ENCODE data around the gene DCST2.
"Not testable (repeated sequence)": the region's sequence is repeated elsewhere in the genome, so short reads cannot be mapped to it uniquely, and the experiment has no call there.

DCST2 gene

DNA sequence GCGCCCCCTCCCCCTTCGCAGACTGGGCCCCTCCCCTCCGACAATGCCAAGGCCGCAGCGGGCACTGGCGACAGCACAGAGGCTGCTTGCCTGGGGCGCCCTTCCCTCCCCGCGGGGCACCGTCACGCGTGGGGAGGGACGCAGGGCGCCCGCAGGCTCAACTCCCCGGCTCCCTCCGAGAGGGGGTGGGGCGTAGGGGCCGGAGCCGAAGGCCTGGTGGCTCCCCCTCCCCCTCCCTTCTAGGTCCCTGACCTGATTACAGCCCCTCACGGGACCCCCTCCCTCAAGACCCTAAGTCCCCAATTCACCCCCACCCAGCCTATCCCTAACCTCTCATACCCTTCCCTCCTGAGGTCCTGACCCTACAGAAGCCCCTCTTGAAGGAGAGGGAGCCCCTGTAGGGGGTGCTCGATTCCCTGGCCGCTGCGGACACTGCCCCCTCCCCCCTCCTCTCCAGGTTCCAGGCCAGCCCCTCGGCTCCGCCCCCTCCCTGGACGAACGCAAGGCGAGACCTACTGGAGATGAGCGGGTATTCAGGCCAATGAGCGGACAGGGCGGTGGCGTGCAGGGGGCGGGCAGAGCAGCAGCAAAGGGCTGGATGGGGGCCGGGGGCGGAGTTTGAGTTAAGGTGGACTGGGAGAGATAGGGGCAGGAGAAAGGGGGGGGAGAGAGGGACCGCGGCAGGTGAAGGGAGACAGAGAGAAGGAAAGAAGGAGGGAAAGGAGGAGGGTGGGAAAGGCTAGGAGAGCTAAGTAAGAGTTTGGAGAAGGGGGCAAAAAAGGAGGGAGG, 31.7 kb downstream of the DCST2 start:
- Histone ChIP-seq H3K27ac (ENCODE audit: low read length) (no peak overlapping the region), H3K27me3 (ENCODE audit: control insufficient read depth, insufficient read depth, low read length) (no peaks in the 10 kb centered on the region), H3K4me3 (ENCODE audit: low read length) (peak overlapping the region; percentile 72), H3K9ac (ENCODE audit: low read length) (peak overlapping the region; percentile 65), H3K36me3 (ENCODE audit: control insufficient read depth, low read depth, low read length) (no peaks in the 10 kb centered on the region), H3K9me3 (ENCODE audit: control insufficient read depth, low read depth, low read length) (no peaks in the 10 kb centered on the region), H3K4me1 (ENCODE audit: control insufficient read depth, low read depth, low read length) (peaks cover 14% of the 10 kb centered on the region)

DNA sequence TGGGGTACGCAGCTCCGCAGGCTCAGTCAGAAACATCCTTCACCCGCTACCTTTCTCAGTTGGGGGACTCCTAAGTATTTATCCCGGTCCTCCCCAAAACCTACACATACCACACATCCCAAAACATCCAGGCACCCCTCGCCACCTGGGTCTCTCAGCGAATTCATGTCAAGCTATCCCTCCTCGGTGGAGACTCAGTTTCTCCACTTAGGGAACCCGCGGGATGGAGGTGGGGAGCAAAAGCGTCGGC, 32.2 kb downstream of the DCST2 start:
- peaks cover 14% of the 10 kb centered on the region for H3K4me1 ChIP-seq (ENCODE audit: control insufficient read depth, low read depth, low read length)
- H3K27me3 ChIP-seq (ENCODE audit: control insufficient read depth, insufficient read depth, low read length): no peaks in the 10 kb centered on the region
- no peaks in the 10 kb centered on the region for H3K9me3 ChIP-seq (ENCODE audit: control insufficient read depth, low read depth, low read length)
- H3K4me3 ChIP-seq (ENCODE audit: low read length): peak overlapping the region; percentile 72
- no peaks in the 10 kb centered on the region for H3K36me3 ChIP-seq (ENCODE audit: control insufficient read depth, low read depth, low read length)
- no peak overlapping the region for H3K27ac ChIP-seq (ENCODE audit: low read length)
- peak overlapping the region; percentile 65 for H3K9ac ChIP-seq (ENCODE audit: low read length)

DNA sequence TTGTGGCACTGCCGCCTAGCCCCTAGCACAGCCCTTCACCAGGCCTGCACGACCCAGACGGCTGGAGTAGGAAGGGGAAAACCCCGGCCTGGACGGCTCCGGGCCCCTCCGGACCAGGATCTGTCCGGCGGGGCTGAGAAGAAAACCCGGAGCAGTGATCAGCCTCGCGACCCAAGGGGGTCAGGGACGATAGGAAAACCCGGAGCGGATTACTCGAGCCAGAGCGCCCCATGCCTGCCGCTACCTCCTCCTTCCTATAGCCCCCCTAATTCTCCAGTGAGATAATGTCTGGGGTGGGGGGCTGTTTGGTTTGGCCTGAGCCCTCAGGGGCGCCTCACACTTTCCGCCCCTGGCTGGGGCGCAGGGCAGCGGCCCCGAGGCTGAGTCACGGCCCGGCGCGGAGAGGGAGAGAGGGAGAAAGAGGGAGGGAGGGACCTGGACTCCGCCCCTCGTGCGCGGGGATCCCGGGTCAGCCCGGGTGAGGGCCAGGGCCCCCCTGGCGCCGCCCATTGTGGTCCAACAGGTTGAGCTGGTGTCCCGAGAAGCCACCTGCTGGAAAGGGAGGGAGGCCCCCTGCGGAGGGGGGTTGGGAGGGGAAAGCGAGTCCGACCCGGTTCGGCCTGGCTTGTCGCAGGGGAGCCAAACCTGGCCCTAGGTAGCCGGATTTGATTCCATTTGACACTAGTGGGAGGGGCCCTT, 32.7 kb downstream of the DCST2 start:
- Histone ChIP-seq H3K9ac (ENCODE audit: low read length) (peak overlapping the region; percentile 65), H3K4me1 (ENCODE audit: control insufficient read depth, low read depth, low read length) (peaks cover 14% of the 10 kb centered on the region)

DNA sequence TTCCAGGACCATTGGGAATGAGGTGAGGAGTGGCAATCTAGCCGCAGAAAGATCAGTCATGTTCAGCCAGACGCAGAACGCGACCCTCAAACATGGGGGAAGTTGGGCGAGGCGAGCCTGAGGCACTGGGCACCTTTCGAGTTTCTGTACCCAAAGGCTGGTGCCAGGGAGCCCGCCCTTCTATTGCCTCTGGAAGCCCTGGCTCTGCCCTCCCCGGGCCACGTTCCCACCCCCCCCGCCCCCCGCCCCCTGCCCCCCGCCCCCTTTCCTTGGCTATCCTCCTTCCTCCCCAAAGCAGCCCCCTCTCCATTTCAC, 33.2 kb downstream of the DCST2 start:
- no peaks in the 10 kb centered on the region for H3K36me3 ChIP-seq (ENCODE audit: control insufficient read depth, low read depth, low read length)
- peak overlapping the region; percentile 64 for H3K27ac ChIP-seq (ENCODE audit: low read length)
- peak overlapping the region; percentile 72 for H3K4me3 ChIP-seq (ENCODE audit: low read length)
- H3K9me3 ChIP-seq (ENCODE audit: control insufficient read depth, low read depth, low read length): no peaks in the 10 kb centered on the region
- H3K27me3 ChIP-seq (ENCODE audit: control insufficient read depth, insufficient read depth, low read length): no peaks in the 10 kb centered on the region
- peaks cover 14% of the 10 kb centered on the region for H3K4me1 ChIP-seq (ENCODE audit: control insufficient read depth, low read depth, low read length)
- peak overlapping the region; percentile 46 for H3K9ac ChIP-seq (ENCODE audit: low read length)

More for the DNA sequence above, 32.7 kb downstream of the DCST2 start:
- Histone ChIP-seq H3K4me3 (ENCODE audit: low read length) (peak overlapping the region; percentile 72), H3K36me3 (ENCODE audit: control insufficient read depth, low read depth, low read length) (no peaks in the 10 kb centered on the region), H3K9me3 (ENCODE audit: control insufficient read depth, low read depth, low read length) (no peaks in the 10 kb centered on the region), H3K27ac (ENCODE audit: low read length) (no peak overlapping the region), H3K27me3 (ENCODE audit: control insufficient read depth, insufficient read depth, low read length) (no peaks in the 10 kb centered on the region)

DNA sequence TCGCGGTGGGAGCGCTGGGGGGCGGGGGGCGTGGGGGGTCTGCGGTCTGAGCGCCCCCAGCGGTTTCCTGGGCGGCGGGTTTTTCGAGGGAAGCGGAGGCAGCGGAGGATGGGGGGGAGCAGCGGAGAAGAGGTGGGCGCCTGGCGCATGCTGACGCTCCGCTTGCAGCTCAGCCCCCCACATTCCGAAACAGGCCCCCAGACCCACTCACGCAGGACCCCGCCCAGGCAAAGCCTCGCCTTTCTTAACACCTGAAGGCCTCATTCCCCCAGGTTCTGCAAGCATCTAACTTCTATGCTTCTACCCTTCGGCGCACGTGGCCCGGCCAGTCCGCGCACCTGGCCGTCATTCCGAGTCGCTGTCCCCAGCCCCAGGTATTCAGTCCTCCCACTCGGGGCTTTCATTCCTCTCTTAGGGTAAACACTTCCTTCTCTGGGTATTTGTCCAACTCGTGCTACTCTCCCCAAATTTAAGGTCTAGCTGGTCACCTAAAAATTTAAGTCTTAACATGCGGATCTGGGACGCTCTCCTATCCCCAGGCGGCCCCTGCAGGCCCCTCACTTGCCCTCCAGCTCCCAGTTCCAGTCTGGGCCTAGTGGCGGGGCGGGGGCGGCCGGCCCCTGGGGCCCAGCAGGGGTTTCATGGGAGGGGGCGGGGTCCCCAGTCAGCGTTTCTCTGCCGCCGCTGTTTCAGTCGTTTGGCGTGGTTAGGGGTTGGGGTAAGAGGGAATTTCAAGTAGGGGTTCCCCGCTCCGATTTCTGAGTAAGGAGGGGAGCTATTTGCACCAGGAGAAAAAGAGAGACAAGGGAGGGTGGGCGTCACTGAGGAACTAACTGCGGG, 33.8 kb downstream of the DCST2 start:
- Histone ChIP-seq H3K9ac (ENCODE audit: low read length) (peak overlapping the region; percentile 46), H3K4me1 (ENCODE audit: control insufficient read depth, low read depth, low read length) (peaks cover 10% of the 10 kb centered on the region), H3K36me3 (ENCODE audit: control insufficient read depth, low read depth, low read length) (no peaks in the 10 kb centered on the region), H3K27me3 (ENCODE audit: control insufficient read depth, insufficient read depth, low read length) (no peaks in the 10 kb centered on the region), H3K9me3 (ENCODE audit: control insufficient read depth, low read depth, low read length) (no peaks in the 10 kb centered on the region), H3K27ac (ENCODE audit: low read length) (peak overlapping the region; percentile 64), H3K4me3 (ENCODE audit: low read length) (peak overlapping the region; percentile 72)

DNA sequence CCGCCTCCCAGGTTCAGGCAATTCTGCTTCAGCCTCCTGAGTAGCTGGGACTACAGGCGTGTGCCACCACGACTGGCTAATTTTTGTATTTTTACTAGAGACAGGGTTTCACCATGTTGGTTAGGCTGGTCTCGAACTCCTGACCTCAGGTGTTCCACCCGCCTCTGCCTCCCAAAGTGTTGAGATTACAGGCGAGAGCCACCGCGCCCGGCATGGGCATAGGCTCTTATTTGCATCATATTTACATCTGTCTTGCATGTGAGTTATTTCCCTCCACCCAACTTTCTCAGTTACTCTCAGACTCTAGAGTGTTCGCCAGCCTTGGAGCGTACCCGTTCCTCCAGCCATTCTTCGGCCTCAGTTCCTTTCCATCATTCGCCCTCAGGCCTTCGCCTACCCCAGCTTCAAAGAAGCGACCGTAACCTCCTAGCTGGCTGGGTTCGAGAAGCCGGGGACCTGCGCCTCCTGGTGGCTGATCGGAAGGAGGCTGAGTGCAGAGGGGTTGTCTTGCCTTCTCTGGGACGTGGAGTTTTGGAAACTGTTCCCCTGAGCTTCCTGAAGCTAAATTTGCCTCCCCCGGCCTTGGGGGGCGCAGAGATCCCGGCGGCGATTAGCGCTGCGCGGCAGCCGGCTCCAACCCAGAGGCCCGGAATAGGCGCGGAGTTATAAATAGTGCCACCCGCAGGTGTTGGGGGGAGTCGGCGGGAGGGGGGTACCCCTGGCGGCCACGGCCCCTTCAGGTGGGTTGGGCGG, 34.6 kb downstream of the DCST2 start:
- H3K9me3 ChIP-seq (ENCODE audit: control insufficient read depth, low read depth, low read length): no peaks in the 10 kb centered on the region
- no peaks in the 10 kb centered on the region for H3K36me3 ChIP-seq (ENCODE audit: control insufficient read depth, low read depth, low read length)
- no peak overlapping the region for H3K27ac ChIP-seq (ENCODE audit: low read length)
- no peaks in the 10 kb centered on the region for H3K27me3 ChIP-seq (ENCODE audit: control insufficient read depth, insufficient read depth, low read length)
- H3K9ac ChIP-seq (ENCODE audit: low read length): no peak overlapping the region
- H3K4me3 ChIP-seq (ENCODE audit: low read length): peak overlapping the region; percentile 38
- peaks cover 3% of the 10 kb centered on the region for H3K4me1 ChIP-seq (ENCODE audit: control insufficient read depth, low read depth, low read length)

DNA sequence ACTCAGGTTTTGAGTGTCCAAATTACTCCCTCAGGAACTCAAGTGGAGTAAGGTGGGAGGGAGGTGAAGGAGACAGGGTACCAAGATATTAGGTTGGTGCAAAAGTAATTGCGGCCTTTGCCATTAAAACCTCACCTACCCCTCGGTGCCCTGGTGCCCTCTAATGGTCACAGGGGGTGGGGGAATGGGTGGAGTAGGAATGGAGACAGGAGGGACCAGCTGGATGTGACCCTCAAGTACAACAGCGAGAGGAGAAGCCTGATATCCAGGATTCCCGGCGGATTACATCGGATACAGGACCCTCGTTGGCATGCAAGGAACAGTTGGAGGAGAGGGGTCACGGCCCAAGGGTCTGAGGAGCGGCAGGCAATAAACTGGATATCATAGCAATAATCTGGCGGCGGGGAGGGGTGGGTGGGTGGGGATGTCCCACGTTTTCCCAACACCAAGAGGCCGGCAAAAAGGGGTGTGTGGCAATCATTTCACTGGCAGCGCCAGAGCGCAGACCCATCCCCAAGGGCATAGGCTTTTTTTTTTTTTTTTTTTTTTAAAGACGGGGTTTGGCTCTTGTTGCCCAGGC, 35.3 kb downstream of the DCST2 start:
- H3K27ac ChIP-seq (ENCODE audit: low read length): no peak overlapping the region

DNA sequence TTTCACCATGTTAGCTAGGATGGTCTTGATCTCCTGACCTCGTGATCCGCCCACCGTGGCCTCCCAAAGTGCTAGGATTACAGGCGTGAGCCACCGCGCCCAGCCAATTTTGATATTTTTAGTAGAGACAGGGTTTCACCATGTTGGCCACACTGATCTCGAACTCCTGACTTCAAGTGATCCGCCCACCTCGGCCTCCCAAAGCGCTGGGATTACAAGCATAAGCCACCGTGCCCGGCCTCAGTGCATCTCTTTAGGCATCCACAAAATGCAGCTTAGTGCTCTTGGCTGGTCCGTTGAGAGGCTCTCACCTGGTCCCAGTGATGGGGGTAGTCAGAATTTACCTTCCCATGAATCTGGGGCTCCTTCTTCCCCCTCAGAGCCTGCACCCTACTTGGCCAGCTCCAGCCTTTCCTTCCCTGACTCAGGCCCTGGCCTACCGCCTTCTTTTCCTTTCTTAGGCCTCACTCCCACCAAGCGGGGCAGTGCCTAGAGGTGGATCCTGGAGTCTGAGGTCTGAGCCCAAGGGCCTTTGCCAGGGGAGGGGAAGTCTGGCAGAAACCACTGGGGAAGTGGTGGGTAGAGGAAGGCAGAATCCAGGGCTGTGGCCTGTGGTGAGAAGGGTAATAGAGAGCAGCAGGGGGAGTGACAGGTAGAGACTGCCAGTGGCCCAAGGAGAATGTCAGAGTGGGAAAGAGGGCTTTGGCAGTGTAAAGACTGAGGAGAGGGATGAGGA, 36.4 kb downstream of the DCST2 start:
- Histone ChIP-seq H3K4me1 (ENCODE audit: control insufficient read depth, low read depth, low read length) (peaks cover 3% of the 10 kb centered on the region), H3K9ac (ENCODE audit: low read length) (no peak overlapping the region), H3K9me3 (ENCODE audit: control insufficient read depth, low read depth, low read length) (no peaks in the 10 kb centered on the region), H3K27me3 (ENCODE audit: control insufficient read depth, insufficient read depth, low read length) (no peaks in the 10 kb centered on the region), H3K4me3 (ENCODE audit: low read length) (no peak overlapping the region), H3K36me3 (ENCODE audit: control insufficient read depth, low read depth, low read length) (peaks cover 4% of the 10 kb centered on the region), H3K27ac (ENCODE audit: low read length) (no peak overlapping the region)

More for the DNA sequence above, 35.3 kb downstream of the DCST2 start:
- Histone ChIP-seq H3K9me3 (ENCODE audit: control insufficient read depth, low read depth, low read length) (no peaks in the 10 kb centered on the region), H3K36me3 (ENCODE audit: control insufficient read depth, low read depth, low read length) (no peaks in the 10 kb centered on the region), H3K9ac (ENCODE audit: low read length) (no peak overlapping the region), H3K4me3 (ENCODE audit: low read length) (no peak overlapping the region), H3K27me3 (ENCODE audit: control insufficient read depth, insufficient read depth, low read length) (no peaks in the 10 kb centered on the region), H3K4me1 (ENCODE audit: control insufficient read depth, low read depth, low read length) (peaks cover 3% of the 10 kb centered on the region)

DNA sequence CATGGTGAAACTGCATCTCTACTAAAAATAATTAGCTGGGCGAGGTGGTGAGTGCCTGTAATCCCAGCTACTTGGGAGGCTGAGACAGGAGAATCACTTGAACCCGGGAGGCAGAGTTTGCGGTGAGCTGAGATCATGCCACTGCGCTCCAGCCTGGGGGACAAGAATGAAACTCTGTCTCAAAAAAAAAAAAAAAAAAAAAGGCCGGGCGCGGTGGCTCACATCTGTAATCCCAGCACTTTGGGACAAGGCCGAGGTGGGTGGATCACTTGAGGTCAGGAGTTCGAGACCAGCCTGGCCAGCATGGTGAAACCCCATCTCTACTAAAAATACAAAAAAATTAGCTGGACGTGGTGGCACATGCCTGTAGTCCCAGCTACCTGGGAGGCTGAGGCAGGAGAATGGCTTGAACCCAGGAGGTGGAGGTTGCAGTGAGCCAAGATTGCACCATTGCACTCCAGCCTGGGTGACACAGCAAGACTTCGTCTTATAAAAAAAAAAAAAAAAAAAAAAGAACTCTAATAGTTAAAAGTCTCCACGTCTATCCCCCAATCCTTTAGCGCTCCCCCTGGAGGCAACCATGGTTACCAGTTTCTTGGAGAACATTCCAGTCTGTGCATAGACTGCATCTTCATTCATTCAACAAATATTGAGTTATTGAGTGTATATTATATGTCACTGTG, 38.1 kb downstream of the DCST2 start:
- not testable (repeated sequence) for H3K9ac ChIP-seq (ENCODE audit: low read length); H3K27ac ChIP-seq (ENCODE audit: low read length); H3K4me1 ChIP-seq (ENCODE audit: control insufficient read depth, low read depth, low read length); H3K9me3 ChIP-seq (ENCODE audit: control insufficient read depth, low read depth, low read length); H3K27me3 ChIP-seq (ENCODE audit: control insufficient read depth, insufficient read depth, low read length); H3K36me3 ChIP-seq (ENCODE audit: control insufficient read depth, low read depth, low read length); H3K4me3 ChIP-seq (ENCODE audit: low read length)

DNA sequence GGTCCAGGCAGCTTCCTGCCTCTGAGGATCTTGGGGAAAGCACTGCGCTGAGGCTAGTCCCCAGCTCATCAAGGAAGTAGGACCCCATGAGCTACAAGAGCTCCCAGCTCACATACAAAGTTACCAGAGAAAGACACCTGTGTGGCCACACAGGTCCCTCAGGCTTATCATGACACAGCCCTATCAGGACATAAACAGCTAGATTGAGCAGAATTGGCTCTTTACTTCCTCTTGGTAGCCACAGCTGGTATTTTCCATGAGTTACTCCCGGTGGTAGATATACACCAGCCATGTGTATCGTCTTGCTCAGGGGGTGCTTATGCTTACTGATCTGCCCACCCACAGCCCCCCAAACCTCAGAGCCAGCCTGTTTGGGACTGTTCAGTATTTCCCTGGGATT, 39.0 kb downstream of the DCST2 start:
- Histone ChIP-seq H3K4me3 (ENCODE audit: low read length) (no peak overlapping the region), H3K27me3 (ENCODE audit: control insufficient read depth, insufficient read depth, low read length) (no peaks in the 10 kb centered on the region), H3K4me1 (ENCODE audit: control insufficient read depth, low read depth, low read length) (no peaks in the 10 kb centered on the region), H3K27ac (ENCODE audit: low read length) (no peak overlapping the region), H3K9ac (ENCODE audit: low read length) (no peak overlapping the region), H3K9me3 (ENCODE audit: control insufficient read depth, low read depth, low read length) (no peaks in the 10 kb centered on the region), H3K36me3 (ENCODE audit: control insufficient read depth, low read depth, low read length) (peaks cover 18% of the 10 kb centered on the region)

All from iPS-18a (cell line).